Stimulated activated CD4-positive, alpha-beta T cell treated with anti-CD3 and anti-CD28 coated beads, TNF-alpha, amount 100 ng/mL, for 24 hours (primary cell): ENCODE results near the gene HOXB2.
"Not testable (repeated sequence)": the region's sequence is repeated elsewhere in the genome, so short reads cannot be mapped to it uniquely, and the experiment has no call there.

Source experiments
- DNase-seq, 3 experiments: peaks; one replicate each; pipeline ENCODE4 v3.0.0-alpha.2; 2020; ENCODE audit warnings: low read depth in 3 of 3

HOXB2 gene

DNA sequence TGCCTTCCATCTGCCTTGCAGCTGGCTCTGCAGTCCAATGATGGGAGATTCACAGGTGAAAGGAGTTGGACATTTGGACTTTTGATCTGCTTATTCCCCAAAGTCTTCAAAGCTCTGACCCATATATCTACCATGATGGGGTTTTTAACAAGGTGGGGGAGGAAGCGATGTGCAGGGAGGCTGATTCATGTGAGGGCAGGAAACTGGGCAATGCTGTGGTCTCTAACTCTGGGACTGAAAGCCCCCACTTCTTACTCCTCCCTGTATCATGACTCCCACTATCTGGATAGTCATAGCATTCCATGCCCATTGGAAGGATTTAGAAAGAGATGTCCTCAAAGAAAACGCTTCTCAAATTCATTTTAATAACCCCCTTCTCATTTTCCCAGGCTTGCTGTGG is 30.4 kb downstream of the HOXB2 start:
- no peak for DNase-seq

DNA sequence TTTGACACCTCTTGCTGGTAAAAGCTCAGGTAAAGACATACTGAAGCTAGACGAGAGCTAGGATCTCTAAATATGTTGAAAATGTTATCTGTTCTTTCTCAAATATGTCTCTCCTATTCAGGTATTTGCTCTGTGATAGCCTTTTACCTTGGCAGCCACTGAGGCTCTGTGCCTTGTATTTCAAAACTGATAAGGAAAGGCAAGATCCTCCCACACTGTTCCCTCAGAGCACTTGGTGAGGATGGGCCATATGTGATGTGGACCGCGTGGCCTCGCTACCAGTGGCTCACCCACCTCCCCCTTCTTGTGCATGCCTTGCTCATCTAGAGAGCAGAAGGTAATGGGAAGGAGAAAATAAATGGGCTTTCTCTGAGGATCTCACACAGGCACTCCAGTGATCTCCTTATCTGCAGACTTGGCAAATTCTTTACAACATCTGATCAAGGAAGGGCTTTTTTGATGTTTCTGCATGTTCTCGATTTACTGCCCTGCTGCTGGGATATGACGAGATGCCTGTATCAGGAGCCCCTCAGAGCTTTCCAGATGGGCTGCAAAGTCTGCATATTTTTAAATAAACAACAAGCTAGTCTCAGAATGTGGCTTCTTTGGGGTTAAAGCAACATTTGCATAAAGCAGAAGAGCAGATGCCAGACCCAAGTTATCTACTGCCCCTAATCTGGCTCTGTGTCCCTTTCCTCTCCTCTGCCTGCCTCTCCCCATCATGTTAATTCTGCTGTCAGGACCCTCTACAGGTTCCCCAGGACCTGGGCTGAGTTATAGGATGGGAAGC is 31.0 kb downstream of the HOXB2 start:
- no peak for DNase-seq

DNA sequence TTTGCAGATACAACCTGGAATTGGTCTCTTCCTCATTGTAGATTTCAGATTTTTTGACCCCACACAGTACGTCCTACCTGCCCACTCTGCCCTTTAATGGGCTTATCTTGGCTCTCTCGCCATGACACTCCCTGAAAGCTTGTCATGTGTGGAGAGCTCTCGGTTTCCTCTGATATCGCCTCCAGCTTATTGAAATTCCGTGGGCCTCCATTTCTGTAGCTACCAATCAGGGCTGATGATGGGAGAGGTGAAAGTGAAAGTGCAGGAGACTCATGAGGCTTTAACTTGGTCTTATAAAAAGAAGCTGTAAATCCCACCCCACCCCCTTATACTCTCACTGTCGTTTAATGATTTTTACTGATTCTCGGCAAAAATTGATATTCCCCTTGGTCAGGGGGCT is 31.8 kb downstream of the HOXB2 start:
- no peak for DNase-seq

DNA sequence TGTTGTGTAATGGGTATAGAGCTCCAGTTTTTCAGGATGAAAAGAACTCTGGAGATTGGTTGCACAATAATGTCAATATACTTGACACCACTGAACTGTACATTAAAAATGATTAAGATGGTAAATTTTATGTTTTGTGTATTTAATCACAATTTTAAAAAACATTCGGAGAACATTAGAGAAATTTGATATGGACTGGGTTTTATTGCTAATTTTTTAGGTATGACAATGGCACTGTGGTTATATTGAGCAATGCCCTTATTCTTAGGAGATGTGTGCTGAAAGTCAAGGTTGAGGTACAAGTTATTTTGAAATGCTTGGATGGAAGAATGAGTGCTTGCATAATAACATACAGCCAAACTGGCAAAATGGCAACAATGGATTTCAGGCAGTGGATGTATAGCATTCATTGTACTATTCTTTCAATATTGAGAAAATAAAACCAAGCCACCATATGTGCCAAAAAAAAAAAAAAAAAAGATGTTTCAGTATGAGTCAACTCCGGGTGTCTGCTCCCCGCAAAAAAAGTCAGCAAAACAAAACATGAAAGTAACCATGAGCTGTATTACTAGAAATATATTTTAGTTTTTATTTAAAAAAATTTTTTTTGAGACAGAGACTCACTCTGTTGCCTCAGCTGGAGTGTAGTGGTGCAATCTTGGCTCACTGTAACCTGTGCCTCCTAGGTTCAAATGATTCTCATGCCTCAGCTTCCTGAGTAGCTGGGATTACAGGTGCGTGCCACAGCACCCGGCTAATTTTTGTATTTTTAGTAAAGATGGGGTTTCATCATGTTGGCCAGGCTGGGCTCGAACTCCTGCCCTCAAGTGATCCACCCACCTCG is 33.9 kb downstream of the HOXB2 start:
- peak in 1 of 3 experiments; percentile 21 for DNase-seq

DNA sequence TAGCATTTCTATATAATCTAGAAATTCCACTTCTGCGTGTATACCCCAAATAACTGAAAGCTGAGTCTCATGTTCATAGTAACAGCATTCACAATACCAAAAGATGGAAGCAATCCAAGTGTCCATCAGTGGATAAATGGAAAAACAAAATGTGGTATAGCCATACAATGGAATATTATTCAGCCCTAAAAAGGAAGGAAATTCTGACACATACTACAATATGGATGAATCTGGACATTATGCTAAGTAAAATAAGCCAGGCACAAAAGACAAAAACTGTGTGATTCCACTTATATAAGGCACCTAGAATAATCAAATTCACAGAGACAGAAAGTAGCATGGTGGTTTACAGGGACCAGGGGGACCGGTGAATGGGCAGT is 34.5 kb downstream of the HOXB2 start:
- no peak for DNase-seq

DNA sequence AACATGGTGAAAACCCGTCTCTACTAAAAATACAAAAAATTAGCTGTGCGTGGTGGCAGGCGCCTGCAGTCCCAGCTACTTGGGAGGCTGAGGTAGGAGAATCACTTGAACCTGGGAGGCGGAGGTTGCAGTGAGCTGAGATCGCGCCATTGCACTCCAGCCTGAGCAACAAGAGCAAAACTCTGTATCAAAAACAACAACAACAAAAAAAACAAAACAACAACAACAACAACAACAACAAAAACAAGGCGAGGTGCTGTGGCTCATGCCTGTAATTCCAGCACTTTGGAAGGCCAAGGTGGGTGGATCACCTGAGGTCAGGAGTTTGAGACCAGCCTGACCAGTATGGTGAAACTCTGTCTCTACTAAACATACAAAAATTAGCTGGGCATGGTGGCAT is 35.2 kb downstream of the HOXB2 start:
- not testable (repeated sequence) for DNase-seq

DNA sequence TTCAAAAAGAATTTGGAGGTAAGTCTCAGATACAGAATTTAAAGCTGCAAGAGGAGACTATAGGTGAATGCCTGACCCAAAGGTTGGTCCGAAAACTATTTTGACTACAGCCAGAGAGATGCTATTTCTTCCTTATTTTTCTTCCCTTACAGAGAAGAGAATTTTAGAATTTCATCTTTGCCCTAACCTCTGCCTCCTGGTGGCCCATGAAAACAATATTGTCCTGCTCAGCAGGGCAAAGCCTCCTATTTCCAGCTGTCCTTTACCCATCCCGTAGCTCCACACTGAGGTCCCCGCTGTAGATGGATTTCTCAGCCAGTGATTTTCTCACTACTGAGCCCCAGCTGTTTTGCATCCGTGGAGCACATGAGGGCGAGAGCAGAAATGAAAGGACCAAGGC is 38.7 kb downstream of the HOXB2 start:
- DNase-seq = no peak

DNA sequence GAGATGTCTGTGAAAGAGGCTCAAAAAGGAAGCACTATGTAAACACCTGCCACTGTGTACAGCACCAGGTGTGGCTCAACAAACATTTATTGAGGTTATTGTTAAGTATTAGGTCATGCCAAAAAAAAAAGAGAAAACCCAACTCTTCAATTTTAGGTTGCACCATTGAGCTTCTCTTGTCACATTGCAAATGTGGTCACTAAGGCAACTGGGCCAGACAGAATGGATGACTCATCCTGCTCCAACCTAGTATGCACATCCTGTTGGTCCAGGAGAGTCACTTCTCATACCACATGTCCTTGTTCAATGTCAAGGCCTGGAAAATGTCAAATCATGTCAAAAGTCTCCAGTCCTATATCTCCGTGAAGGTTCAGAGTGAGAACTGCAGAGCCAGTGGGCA is 39.1 kb downstream of the HOXB2 start:
- DNase-seq = peak in 1 of 3 experiments; percentile 16

DNA sequence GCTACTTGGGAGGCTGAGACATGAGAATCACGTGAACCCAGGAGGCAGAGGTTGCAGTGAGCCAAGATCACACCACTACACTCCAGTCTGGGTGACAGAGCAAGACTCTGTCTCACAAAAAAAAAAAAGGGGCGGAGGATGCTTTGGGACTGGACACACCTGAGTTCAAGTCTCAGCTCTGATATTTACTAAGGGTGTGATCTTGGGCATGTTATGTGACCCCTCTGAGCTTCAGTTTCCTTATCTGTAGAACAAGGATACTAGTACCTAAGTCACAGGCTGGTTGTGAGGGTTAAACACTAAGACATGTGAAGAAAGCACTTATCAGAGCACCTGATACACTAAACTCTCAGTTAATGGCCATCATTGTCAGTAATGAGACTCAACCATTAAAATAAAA is 40.0 kb downstream of the HOXB2 start:
- no peak for DNase-seq

DNA sequence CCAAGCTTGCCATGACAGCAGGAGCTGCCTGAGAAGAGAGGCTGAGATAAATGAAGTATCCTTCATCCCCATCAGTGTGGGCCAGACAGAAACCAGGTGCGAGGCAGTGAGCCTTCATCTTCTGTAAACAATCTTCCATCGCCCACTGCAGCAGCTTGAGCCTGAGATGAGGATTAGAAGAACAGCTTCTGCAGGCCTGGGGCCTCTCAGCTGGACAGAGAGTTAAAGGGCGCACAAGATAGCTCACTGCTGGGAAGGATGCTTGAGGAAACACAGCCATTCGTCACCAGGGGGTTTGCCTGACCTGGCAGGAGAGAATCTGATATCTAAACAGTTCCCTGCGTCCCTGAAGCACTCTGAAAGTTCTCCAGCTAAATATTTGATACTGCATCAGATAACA is 41.2 kb downstream of the HOXB2 start:
- no peak for DNase-seq

DNA sequence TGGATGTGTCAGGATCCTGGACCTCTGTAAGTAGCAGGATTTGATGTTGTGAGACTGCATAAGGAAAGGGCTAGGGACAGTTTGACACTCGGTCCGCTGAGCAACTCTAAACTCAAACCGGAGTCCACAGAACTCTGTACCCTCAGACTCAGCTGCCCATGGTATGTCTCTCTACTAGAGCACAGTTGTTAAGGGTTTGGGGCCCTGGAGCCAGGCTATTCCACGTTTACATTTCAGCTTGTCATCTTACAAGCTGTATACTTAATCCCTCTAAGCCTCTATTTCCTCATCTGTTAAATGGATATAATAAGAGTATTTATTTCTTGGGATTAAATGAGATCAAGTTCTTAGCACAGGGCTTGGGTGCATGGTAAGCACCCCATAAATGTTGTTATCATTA is 42.0 kb downstream of the HOXB2 start:
- DNase-seq = no peak

DNA sequence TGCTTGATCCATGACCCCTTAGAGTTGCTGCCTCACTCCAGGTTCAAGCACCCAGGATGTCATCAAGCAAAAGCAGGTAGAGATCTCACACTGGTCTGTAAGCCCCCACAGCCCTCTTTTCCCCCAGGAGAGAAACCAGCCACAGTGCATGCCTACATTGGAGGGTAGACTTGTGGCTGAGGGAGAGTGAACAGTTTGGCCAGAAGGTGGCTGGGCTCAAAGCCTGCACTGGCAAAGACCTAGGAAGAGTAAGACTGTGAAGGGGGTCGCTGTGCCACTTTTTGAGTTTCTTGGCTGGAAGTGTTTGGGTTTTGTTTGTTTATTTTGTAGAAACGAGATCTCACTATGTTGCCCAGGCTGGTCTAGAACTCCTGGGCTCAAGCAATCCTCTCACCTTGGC is 42.6 kb downstream of the HOXB2 start:
- no peak for DNase-seq

DNA sequence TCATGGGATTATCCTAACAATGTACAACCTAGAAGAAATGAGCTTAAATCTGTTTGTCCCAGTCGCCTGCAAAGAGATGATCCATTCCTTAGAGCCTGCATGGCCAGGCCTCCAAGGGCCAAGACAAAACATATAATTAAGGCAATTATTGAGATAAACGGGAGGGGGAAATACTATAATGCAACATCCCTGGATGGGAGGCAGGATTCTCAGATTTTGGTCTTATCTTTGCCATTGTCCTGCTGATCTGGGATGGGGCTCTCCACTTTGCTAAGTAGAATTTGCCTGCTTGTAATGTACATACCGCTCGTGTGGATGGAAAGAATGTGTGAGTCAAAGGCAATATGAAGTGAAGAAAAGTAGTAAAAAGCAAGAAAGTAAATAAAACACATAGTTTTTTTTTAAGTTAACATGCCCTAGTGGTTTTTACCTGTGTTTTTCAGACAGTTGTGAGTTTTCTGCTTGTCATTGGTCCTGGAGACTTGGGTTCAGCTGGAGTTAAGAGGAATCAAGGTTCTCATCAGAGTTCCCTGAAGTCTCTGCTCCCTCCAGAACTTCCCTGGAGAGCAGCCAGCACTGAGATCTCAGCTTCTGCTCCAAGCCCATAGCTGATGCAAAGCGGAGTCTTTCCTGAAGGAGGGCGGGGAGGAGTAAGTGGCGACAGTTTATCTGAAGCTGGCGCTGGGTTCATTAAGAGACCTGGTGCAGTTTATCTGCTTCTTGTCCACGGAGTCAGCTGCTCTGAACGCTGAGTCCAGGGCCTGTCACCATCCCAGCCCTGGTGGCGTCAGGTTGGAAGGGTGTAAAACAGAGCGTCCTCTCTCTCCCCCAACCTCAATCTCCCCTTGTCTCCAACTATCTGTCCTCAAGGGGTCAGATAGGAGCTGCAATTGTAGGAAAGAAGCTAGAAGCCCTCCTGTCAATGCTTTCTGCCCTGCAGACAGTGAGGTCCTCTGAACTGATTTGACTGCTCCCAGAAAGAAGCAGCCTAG is 44.2 kb downstream of the HOXB2 start:
- DNase-seq = no peak

DNA sequence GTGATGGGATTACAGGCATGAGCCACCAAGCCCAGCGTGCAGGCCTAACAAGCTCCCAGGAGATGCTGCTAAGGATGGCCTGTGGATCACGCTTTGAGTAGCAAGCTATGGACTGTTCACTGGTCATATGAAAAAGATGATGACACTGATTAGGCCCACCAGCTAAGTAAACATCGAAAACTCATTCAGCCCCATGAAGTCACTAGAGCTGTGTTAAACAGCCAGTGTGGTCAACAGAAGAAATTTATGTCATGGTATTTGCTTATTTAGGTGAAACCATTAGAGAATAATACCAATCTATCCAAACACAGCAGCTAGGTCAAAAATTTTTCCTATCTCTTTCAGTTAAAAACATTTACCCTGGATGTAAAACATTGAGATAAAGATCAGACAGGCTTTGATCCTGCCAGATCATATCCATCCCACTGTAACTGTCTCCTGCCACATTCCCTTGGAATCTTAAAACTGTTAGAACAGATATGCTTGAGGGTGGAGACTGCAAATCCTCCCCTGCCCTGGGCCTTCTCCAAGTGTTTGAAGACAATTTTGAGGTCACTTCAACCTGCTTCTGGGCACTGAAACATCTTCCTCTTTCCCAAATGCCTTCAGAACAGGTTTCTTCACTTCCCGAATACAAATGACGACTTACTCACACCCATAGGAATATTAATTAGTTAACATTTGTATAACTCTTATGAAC is 45.0 kb downstream of the HOXB2 start:
- no peak for DNase-seq

DNA sequence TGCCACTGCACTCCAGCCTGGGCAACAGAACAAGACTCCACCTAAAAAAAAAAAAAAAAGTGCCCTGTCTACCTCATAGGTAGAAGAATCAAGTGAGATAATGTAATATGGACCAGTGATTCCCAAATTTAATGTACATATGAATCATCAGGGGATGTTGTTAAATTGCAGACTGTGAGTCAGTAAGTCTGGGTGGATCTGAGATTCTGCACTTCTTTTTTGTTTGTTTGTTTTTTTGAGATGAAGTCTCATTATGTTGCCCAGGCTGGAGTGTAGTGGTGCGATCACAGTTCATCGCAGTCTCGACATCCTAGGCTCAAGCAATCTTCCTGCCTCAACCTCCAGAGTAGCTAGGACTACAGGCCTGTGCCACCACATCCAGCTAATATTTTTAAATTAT is 45.7 kb downstream of the HOXB2 start:
- DNase-seq = no peak

DNA sequence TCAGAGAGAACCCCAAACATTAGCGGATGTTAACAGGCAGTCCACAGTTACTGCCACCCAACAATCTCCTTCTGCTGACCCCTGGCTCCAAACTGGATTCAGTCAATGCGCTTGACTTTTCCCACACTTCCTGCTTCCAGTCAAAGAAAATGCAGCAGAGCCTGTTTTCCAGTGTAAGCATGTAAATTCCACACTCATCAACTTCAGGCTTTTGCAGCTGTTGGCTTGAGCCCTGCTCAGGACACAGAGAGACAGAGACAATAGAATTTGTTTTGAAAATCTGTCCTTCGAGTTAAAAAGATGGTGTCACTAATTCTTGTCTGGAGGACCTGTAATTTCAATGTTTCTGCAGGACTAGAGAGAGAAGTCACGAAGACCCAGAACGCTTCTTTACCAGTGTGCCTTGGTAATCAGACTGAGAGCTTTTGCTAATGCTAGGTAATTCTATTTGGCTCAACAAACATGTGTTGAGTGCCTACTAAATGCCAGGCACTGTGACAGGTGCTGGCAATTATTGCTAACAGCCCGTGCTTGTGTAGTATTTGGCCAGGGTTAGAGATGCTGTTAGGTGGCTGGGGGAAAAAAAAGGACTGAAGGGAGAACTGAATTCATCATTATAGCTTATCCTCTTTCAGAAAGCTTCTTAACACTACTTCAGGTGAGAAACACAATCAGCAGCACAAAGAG is 46.6 kb downstream of the HOXB2 start:
- DNase-seq = no peak

DNA sequence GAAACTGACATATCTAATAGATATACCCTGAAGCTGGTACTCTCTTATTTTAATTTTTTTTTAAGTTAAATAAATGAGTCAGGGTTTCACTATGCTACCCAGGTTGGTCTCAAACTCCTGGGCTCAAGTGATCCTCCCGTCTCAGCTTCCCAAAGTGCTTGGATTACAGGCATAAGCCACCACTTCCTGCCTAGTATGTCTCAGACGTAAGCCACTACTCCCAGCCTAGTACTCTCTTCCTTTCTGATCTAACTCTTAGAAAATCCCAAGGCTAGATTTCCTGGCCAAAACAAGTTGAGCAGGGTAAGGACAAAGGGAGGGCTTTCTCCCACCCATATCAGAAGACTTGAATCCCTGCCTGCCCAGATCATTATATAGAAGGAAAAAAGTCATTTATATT is 47.8 kb downstream of the HOXB2 start:
- no peak for DNase-seq

DNA sequence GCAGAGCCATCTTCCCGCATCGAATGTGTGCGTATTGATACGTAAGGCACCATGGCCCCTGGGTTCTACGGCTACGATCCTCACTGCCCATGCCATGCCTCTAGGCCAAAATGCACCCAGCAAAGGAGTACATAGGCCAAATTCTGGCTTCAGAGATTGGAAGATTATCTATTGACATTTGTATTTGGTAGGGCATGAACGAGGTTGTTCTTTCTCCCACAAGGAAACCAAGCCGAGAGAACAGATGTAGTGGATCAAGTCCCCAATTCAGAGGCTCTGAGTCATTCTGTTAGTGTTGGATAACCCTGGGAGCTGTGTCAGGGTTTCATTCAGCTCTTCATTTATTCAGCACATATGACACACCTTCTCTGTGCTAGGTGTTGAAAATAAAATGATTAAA is 50.6 kb downstream of the HOXB2 start:
- DNase-seq = no peak
